Measurements from ENCODE around the gene C1orf21.

DNA sequence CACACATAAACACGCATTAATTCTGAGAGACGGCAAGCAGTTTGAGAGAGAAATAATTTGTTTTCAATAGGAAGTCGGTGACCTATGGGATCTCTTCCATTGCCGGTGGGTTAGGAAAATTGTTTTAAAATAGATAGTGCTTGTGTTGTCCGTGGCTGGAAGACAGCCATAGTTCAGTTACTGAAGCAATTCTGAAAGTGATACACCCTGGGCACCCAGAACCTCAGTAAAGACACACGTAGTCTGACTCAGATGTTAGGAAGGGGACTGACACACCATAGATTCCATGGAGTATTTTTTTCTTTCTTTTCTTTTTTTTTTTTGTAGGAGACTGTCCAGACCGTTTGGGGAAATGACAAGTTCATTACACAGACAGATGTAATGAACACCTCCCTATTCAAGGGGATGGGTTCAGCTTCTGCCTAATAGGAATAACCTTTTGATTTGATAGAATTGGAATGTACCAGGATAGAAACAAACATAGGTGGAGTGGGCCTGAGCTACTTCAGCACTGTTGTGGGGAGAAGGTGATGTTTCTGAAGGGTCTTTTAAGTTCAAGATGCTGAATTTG is 1.6 kb downstream of the C1orf21 start:
- TF ChIP-seq POLR2A (IDR thresholded peaks at IDR 0.05) (no peak), CTCF (IDR thresholded peaks at IDR 0.05 in 8 of 11, conservative IDR thresholded peaks at IDR 0.05 in 3 of 11) (no peak)
